Adrenal gland (tissue), 12 donors: Measurements from ENCODE around the gene FCMR. TPM values are rescaled to one million over a fixed set of nuclear protein-coding genes. Genes with fewer than 3 reads are reported as not detected.

Source experiments
- DNase-seq, 7 donors: peaks; one replicate each; pipeline ENCODE4 v3.0.0-alpha.2; 2019 to 2020
- H3K27ac ChIP-seq, 5 donors: fragments of 200-600 bp; sonication (generic) in 4 of 5; 1 replicate in 3 of 5; 2 replicates in 2 of 5; pipeline versions ENCODE4 v1.5.1 to v1.8.0; 2016 to 2020; ENCODE audit warnings: mild to moderate bottlenecking in 1 of 5
- H3K27me3 ChIP-seq: fragments of 200-600 bp; 2 replicates; pipeline ENCODE4 v1.8.0; 2021
- H3K36me3 ChIP-seq, 2 donors: fragments of 200-600 bp; replicated peaks in 1 of 2; 1 replicate in 1 of 2; 2 replicates in 1 of 2; pipeline versions ENCODE4 v1.5.1 to v1.8.0; 2018 to 2022
- H3K4me1 ChIP-seq, 2 donors: fragments of 200-600 bp; replicated peaks in 1 of 2; 1 replicate in 1 of 2; 2 replicates in 1 of 2; pipeline versions ENCODE4 v1.5.1 to v1.8.0; 2018 to 2021
- H3K4me3 ChIP-seq, 4 donors: fragments of 200-600 bp; sonication (generic) in 3 of 4; one replicate each; pipeline ENCODE4 v1.5.1; 2016 to 2018
- H3K9me3 ChIP-seq, 3 donors: fragments of 200-600 bp; sonication (generic) in 1 of 3; replicated peaks in 1 of 3; 1 replicate in 2 of 3; 2 replicates in 1 of 3; pipeline versions ENCODE4 v1.5.1 to v1.8.0; 2016 to 2021
- CTCF ChIP-seq, 6 experiments: fragments of 450-650 bp in 4 of 6; fragments of 200-600 bp in 2 of 6; sonication (generic) in 1 of 6; IDR thresholded peaks; 1 replicate in 5 of 6; 2 replicates in 1 of 6; pipeline versions ENCODE4 v1.5.1 to v1.8.0; 2016 to 2021; ENCODE audit warnings: antibody characterized with exemption in 6 of 6, mild to moderate bottlenecking in 2 of 6, moderate library complexity in 1 of 6
- POLR2A ChIP-seq, 2 donors: fragments of 450-650 bp; IDR thresholded peaks; one replicate each; pipeline ENCODE4 v1.6.1; 2017; ENCODE audit warnings: antibody characterized with exemption in 2 of 2, mild to moderate bottlenecking in 2 of 2, moderate library complexity in 1 of 2
- WGBS, 4 donors: extraction: QIAGEN DNeasy Blood & Tissue Kit in 2 of 4; methylation state at CpG; one replicate each; pipeline versions ENCODE4 v1.1.5 to v1.1.7; 2013 to 2017; 5-methylcytosine and 5-hydroxymethylcytosine counted together
- intact Hi-C, 2 donors: fragments of 100-400 bp; cut with DNase I; formaldehyde crosslinking; loops; one replicate each; pipeline versions ENCODE4 v1.14.1 to v1.15.0; 2022 to 2023
- polyA plus RNA-seq, 3 donors: library from polyadenylated mRNA; stranded (reverse); fragments of 200-250 nt in 2 of 3; fragments of 350-450 nt in 1 of 3; fragmentation: Illumina TruSeq in 1 of 3; extraction: RNeasy Lipid Tissue Mini Kit (QIAGEN cat#74804) in 1 of 3; gene quantifications; one replicate each; pipeline ENCODE4 v1.2.3, GENCODE V29; 2013 to 2014
- total RNA-seq, 9 donors: library from RNA; depleted of rRNA in 4 of 9; stranded (reverse); fragments of >200 nt in 4 of 9; fragments of 120-200 nt in 1 of 9; fragmentation: NEBNext Ultra II Directional in 1 of 9; extraction: Animal tissue kit (Norgen Biotek cat#: 25700) in 1 of 9; gene quantifications; one replicate each; pipeline versions ENCODE4 v1.1.0 to v1.2.4, GENCODE V29; 2013 to 2023
- donor health status: healthy with polysubstance abuse.
- donor health status: Bipolar disorder and iron deficiency.
- donor health status: DM: yes; HTN: yes; CAD: no.
- donor health status: DM: no; HTN: no; CAD: no.
- donor health status: DM: no; HTN: no; CAD: no.
- donor health status: DM: yes; HTN: yes; CAD: no.

FCMR gene
- total and polyA plus RNA-seq, 12 donors, result 0.27 to 3.0 (median 1.2) TPM; not detected in 1

GRCh38 chr1:206882555-206882954 is 39.2 kb downstream of the FCMR start:
- H3K4me1 ChIP-seq, result no peaks in the 10 kb centered on the region
- no peak overlapping the region for H3K4me3 ChIP-seq
- H3K27me3 ChIP-seq, result no peaks in the 10 kb centered on the region
- WGBS, 4 donors, result 56 to 61% (median 60%) methylated on average over 3 of the region's 3 CpGs
- peaks cover 0 to 4% (median 0%) of the 10 kb centered on the region in 3 donors for H3K9me3 ChIP-seq
- no peak for DNase-seq
- no peak overlapping the region for H3K27ac ChIP-seq
- H3K36me3 ChIP-seq, result no peaks in the 10 kb centered on the region
- intact Hi-C loops, result no loop called here
- TF ChIP-seq CTCF (IDR thresholded peaks at IDR 0.05) (no peak), POLR2A (IDR thresholded peaks at IDR 0.05) (no peak)

DNA sequence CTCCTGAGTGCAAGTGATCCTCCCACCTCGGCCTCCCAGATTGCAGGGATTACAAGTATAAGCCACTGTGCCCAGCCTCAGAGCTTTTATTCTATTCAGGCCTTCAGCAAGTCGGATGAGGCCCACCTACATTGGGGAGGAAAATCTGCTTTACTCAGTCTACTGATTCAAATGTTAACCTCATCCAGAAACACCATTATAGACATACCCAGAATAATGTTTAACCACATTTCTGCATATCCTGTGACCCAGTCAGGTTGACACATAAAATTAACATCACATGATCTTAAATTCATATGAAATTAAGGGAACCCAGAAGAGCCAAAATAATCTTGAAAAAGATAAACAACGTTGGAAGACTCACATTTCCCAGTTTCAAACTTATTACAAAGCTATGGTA is 41.4 kb downstream of the FCMR start:
- 73 to 77% (median 75%) methylated on average over 3 of the region's 3 CpGs for WGBS, 4 donors
- Histone ChIP-seq H3K27me3 (no peaks in the 10 kb centered on the region), H3K4me3 (no peak overlapping the region), H3K36me3 (no peaks in the 10 kb centered on the region), H3K9me3 (peaks cover 0 to 4% (median 0%) of the 10 kb centered on the region in 3 donors), H3K27ac (no peak overlapping the region), H3K4me1 (no peaks in the 10 kb centered on the region)
- intact Hi-C loops, result no loop called here
- DNase-seq, result no peak
- no peak for TF ChIP-seq CTCF (IDR thresholded peaks at IDR 0.05)
- no peak for TF ChIP-seq POLR2A (IDR thresholded peaks at IDR 0.05)

DNA sequence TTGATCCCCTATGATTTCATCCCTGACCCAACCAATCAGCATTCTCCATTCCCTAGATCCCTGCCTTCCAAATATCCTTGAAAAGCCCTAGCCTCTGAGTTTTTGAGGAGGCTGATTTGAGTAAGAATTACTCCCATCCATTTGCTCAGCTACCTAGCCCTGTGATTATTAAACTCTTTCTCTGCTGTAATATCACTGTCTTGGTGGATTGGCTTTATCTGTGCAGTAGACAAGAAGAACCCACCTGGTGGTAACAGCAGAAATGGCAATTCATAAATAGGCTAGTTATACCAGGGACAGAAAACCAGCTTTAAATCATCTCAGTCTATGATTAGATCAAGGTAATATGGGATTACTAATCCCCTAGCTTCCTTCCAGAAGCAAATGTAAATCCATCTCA is 43.3 kb downstream of the FCMR start:
- peaks cover 0 to 4% (median 0%) of the 10 kb centered on the region in 3 donors for H3K9me3 ChIP-seq
- no peak overlapping the region for H3K27ac ChIP-seq
- no peaks in the 10 kb centered on the region for H3K4me1 ChIP-seq
- no peaks in the 10 kb centered on the region for H3K36me3 ChIP-seq
- no peak for DNase-seq
- intact Hi-C loops, result no loop called here
- no peaks in the 10 kb centered on the region for H3K27me3 ChIP-seq
- H3K4me3 ChIP-seq, result no peak overlapping the region
- TF ChIP-seq POLR2A (IDR thresholded peaks at IDR 0.05) (no peak), CTCF (IDR thresholded peaks at IDR 0.05) (no peak)

- Histone ChIP-seq H3K4me1 (no peaks in the 10 kb centered on the region), H3K4me3 (no peak overlapping the region), H3K27me3 (no peaks in the 10 kb centered on the region), H3K36me3 (no peaks in the 10 kb centered on the region), H3K9me3 (peaks cover 0 to 4% (median 0%) of the 10 kb centered on the region in 3 donors), H3K27ac (no peak overlapping the region)
- no peak for DNase-seq
- 67 to 78% (median 72%) methylated on average over 3 of the region's 3 CpGs for WGBS, 4 donors
- intact Hi-C loops, result no loop called here
- no peak for TF ChIP-seq CTCF (IDR thresholded peaks at IDR 0.05)
- no peak for TF ChIP-seq POLR2A (IDR thresholded peaks at IDR 0.05)
Observed at GRCh38 chr1:206875752-206876377, 45.9 kb downstream of the FCMR start.
